ENCODE results near the gene ZIC4.

The ZIC4 gene

DNA sequence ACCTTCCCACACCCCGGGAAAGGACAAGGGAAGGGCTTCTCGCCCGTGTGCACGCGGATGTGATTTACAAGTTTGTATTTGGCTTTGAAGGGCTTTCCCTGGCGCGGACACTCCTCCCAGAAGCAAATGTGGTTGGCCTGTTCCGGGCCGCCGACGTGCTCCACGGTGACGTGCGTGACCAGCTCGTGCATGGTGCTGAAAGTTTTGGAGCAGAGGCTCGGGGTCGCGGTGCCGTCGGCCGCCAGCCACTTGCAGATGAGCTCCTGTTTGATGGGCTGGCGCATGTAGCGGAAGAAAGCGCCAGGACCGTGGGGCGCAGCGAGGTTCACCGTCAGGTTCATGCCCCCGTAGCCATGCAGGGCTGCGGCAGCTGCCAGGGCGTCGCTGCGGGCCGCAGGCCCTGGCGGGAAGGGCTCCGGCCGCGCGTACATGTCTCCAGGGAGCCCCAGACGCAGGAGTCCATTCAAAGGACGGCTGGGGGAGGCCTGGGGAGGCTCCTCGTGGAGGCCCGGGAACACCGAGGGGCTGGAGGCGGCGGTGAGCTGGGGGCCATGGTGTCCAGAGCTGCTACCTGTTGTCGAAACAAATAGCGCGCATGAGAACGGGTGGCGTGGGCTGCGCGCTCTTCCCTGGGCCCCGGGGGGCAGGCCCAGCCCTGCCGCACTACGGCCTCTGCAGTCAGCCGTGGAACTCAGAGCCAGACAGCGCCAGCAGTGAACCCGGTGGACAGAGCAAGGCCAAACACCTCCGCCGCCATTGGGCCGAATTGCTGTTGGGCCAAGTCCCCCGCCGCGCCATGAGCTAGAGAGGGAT lies 10.2 kb downstream of the ZIC4 start:
- no CpG with 5 or more reads among the region's 65 CpGs for WGBS (ENCODE audit: extremely low coverage, insufficient coverage, low lambda C conversion rate)
- H3K79me2 ChIP-seq (ENCODE audit: control insufficient read depth, insufficient read depth, low read length), result no peaks in the 10 kb centered on the region
- no peak overlapping the region for H2BK5ac ChIP-seq (ENCODE audit: low read length)
- H3K23ac ChIP-seq (ENCODE audit: low read length), result no peak overlapping the region
- H3K4me2 ChIP-seq (ENCODE audit: low read length), result no peak overlapping the region
- no peak overlapping the region for H3K4me3 ChIP-seq (ENCODE audit: low read length)
- H3K4ac ChIP-seq (ENCODE audit: low read depth, low read length), result no peak overlapping the region
- no peak overlapping the region for H3K27ac ChIP-seq (ENCODE audit: low read depth, low read length)
- DNase-seq, result peak; percentile 37
- H4K8ac ChIP-seq (ENCODE audit: low read depth, low read length), result no peak overlapping the region
- no peak overlapping the region for H2BK120ac ChIP-seq (ENCODE audit: low read depth, low read length)
- no peaks in the 10 kb centered on the region for H3K79me1 ChIP-seq (ENCODE audit: low read length)
- H3K4me1 ChIP-seq (ENCODE audit: control insufficient read depth, low read depth, low read length), result peaks cover 6% of the 10 kb centered on the region
- H3K9ac ChIP-seq (ENCODE audit: low read length), result no peak overlapping the region
- no peak overlapping the region for H3K56ac ChIP-seq (ENCODE audit: low read length)
- peaks cover 58% of the 10 kb centered on the region for H3K27me3 ChIP-seq (ENCODE audit: insufficient read depth, low read length, poor library complexity)
- H2BK15ac ChIP-seq (replicated peaks; ENCODE audit: low read depth), result no peak overlapping the region
- no peak overlapping the region for H4K5ac ChIP-seq (ENCODE audit: low read length)
- no peak overlapping the region for H3K18ac ChIP-seq (ENCODE audit: low read length)
- no peak overlapping the region for H2AK5ac ChIP-seq (ENCODE audit: low read length)
- H3K36me3 ChIP-seq (ENCODE audit: control insufficient read depth, insufficient read depth, low read length), result no peaks in the 10 kb centered on the region

DNA sequence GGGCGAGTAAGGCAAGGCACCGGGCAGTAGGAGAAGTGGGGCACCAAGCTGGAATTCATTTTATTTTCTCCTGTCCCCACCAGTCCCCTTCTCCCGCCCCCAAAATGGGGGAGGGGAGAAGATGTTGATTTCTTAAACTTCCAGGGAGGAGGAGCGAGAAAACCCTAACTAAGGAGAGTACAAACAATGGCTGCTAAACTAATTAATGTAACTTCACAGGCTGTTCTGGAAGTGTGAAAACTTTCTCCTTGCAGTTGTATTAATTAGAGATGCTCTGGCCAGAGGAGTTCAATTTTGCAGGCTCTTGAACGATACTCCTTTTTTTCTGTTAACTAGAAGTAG lies 11.5 kb downstream of the ZIC4 start:
- DNase-seq, result no peak
- Histone ChIP-seq H3K79me2 (ENCODE audit: control insufficient read depth, insufficient read depth, low read length) (no peaks in the 10 kb centered on the region), H3K4me2 (ENCODE audit: low read length) (no peak overlapping the region), H3K4ac (ENCODE audit: low read depth, low read length) (no peak overlapping the region), H3K9ac (ENCODE audit: low read length) (no peak overlapping the region), H3K27me3 (ENCODE audit: insufficient read depth, low read length, poor library complexity) (peaks cover 65% of the 10 kb centered on the region), H3K36me3 (ENCODE audit: control insufficient read depth, insufficient read depth, low read length) (no peaks in the 10 kb centered on the region), H3K56ac (ENCODE audit: low read length) (no peak overlapping the region), H3K27ac (ENCODE audit: low read depth, low read length) (no peak overlapping the region), H2AK5ac (ENCODE audit: low read length) (no peak overlapping the region), H3K18ac (ENCODE audit: low read length) (no peak overlapping the region), H4K8ac (ENCODE audit: low read depth, low read length) (no peak overlapping the region), H3K79me1 (ENCODE audit: low read length) (no peaks in the 10 kb centered on the region), H3K23ac (ENCODE audit: low read length) (no peak overlapping the region), H2BK120ac (ENCODE audit: low read depth, low read length) (no peak overlapping the region), H2BK5ac (ENCODE audit: low read length) (no peak overlapping the region), H3K4me1 (ENCODE audit: control insufficient read depth, low read depth, low read length) (peaks cover 8% of the 10 kb centered on the region), H2BK15ac (replicated peaks; ENCODE audit: low read depth) (no peak overlapping the region), H3K4me3 (ENCODE audit: low read length) (no peak overlapping the region), H4K5ac (ENCODE audit: low read length) (no peak overlapping the region)
- no CpG with 5 or more reads among the region's 5 CpGs for WGBS (ENCODE audit: extremely low coverage, insufficient coverage, low lambda C conversion rate)

DNA sequence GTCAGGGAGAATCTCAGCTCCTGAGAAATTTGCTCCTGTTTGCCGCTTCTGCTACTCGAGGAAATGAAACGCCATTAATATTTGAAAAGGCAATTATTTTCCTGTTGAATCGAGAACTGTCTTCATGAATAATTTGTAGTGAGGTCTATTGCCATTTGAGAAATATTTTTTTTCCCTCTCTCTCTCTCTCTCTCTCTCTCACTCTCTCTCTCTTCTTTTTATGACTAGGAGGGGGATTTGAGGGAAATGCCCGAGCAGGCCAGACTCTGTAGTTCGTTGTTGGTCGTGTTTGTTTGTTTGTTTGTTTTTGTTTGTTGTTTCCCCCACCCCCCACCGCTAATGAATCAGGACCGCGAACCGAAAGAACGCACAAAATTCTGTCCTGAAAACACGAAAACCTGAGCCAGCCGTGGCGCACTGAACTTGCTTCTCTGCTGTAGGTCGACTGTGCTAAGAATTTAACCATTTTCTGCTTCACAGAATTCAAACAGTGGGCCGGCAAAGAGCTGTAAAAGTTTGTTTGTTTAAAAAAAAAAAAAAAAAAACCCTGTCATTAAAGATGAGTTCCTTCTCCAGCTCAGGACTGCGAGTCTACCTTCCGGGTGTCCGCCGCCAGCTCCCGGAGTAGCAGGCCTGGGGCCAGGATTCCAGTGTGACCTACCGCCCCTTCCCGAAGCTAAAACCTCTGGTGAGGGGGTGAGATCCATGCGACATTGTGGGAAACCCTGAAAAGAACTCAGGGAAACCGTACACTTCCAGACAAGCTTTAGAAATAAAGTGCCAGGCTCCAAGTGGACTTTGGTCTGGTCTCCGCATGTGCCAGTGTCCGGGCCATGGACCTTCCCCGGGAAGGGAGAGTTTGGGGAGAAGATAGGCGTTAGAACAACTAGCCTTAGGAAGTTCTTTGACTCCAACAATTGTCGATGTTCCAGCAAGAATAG lies 12.1 kb downstream of the ZIC4 start:
- no peaks in the 10 kb centered on the region for H3K36me3 ChIP-seq (ENCODE audit: control insufficient read depth, insufficient read depth, low read length)
- no peaks in the 10 kb centered on the region for H3K79me2 ChIP-seq (ENCODE audit: control insufficient read depth, insufficient read depth, low read length)
- H3K4me2 ChIP-seq (ENCODE audit: low read length), result peak overlapping the region; percentile 63
- peak overlapping the region; percentile 10 for H3K4ac ChIP-seq (ENCODE audit: low read depth, low read length)
- H3K4me3 ChIP-seq (ENCODE audit: low read length), result no peak overlapping the region
- peak; percentile 61 for DNase-seq
- H2BK15ac ChIP-seq (replicated peaks; ENCODE audit: low read depth), result no peak overlapping the region
- no peak overlapping the region for H2BK5ac ChIP-seq (ENCODE audit: low read length)
- H3K27ac ChIP-seq (ENCODE audit: low read depth, low read length), result no peak overlapping the region
- no peak overlapping the region for H4K8ac ChIP-seq (ENCODE audit: low read depth, low read length)
- H2BK120ac ChIP-seq (ENCODE audit: low read depth, low read length), result no peak overlapping the region
- peak overlapping the region; percentile 80 for H3K56ac ChIP-seq (ENCODE audit: low read length)
- peaks cover 8% of the 10 kb centered on the region for H3K4me1 ChIP-seq (ENCODE audit: control insufficient read depth, low read depth, low read length)
- no CpG with 5 or more reads among the region's 31 CpGs for WGBS (ENCODE audit: extremely low coverage, insufficient coverage, low lambda C conversion rate)
- no peak overlapping the region for H3K23ac ChIP-seq (ENCODE audit: low read length)
- no peak overlapping the region for H4K5ac ChIP-seq (ENCODE audit: low read length)
- H3K9ac ChIP-seq (ENCODE audit: low read length), result peak overlapping the region; percentile 60
- H3K79me1 ChIP-seq (ENCODE audit: low read length), result no peaks in the 10 kb centered on the region
- peak overlapping the region; percentile 24 for H3K18ac ChIP-seq (ENCODE audit: low read length)
- no peak overlapping the region for H2AK5ac ChIP-seq (ENCODE audit: low read length)
- H3K27me3 ChIP-seq (ENCODE audit: insufficient read depth, low read length, poor library complexity), result peaks cover 70% of the 10 kb centered on the region

DNA sequence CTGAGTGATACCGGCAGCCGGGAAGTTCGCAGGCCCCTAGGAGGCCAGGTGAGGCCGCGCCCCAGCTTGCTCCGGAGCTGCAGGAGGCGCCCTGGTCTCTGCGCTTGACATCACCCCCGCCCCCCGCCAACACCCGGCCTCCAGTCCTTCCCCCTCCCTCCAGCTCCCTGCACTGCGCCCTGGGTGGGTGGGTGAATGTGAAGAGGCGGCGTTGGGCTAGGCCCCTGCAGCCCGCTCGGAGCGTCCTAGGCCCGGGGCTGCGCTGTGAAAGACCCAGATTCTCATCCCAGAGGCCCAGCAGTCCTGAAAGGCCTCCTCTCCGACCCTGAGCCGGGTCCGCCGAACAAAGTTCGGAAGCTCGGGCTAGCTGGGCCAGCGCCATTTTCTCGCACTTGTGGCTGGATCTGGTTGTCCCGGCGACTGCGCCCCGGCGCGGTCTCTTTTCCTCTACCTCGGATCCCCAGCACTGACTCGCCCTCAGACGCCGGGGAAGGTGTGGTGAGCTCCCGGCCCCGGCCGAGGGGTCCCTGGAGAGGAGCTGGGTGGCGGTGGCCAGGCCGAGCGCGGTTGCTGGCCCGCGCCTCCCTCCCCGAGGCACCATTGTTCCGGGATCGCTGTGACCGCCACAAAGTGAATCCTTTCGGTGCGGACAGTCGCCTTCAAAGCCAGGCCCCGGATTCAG lies 12.9 kb downstream of the ZIC4 start:
- DNase-seq, result peak; percentile 88
- Histone ChIP-seq H3K18ac (ENCODE audit: low read length) (peak overlapping the region; percentile 24), H3K79me1 (ENCODE audit: low read length) (no peaks in the 10 kb centered on the region), H3K4ac (ENCODE audit: low read depth, low read length) (no peak overlapping the region), H3K36me3 (ENCODE audit: control insufficient read depth, insufficient read depth, low read length) (no peaks in the 10 kb centered on the region), H2BK120ac (ENCODE audit: low read depth, low read length) (no peak overlapping the region), H4K5ac (ENCODE audit: low read length) (no peak overlapping the region), H2BK5ac (ENCODE audit: low read length) (no peak overlapping the region), H3K4me2 (ENCODE audit: low read length) (peak overlapping the region; percentile 63), H3K23ac (ENCODE audit: low read length) (peak overlapping the region; percentile 24), H2BK15ac (replicated peaks; ENCODE audit: low read depth) (no peak overlapping the region), H4K8ac (ENCODE audit: low read depth, low read length) (no peak overlapping the region), H3K27me3 (ENCODE audit: insufficient read depth, low read length, poor library complexity) (peaks cover 71% of the 10 kb centered on the region), H3K56ac (ENCODE audit: low read length) (peak overlapping the region; percentile 80), H3K79me2 (ENCODE audit: control insufficient read depth, insufficient read depth, low read length) (no peaks in the 10 kb centered on the region), H2AK5ac (ENCODE audit: low read length) (no peak overlapping the region), H3K27ac (ENCODE audit: low read depth, low read length) (no peak overlapping the region), H3K9ac (ENCODE audit: low read length) (peak overlapping the region; percentile 60), H3K4me1 (ENCODE audit: control insufficient read depth, low read depth, low read length) (peaks cover 8% of the 10 kb centered on the region), H3K4me3 (ENCODE audit: low read length) (peak overlapping the region; percentile 23)
- no CpG with 5 or more reads among the region's 54 CpGs for WGBS (ENCODE audit: extremely low coverage, insufficient coverage, low lambda C conversion rate)

DNA sequence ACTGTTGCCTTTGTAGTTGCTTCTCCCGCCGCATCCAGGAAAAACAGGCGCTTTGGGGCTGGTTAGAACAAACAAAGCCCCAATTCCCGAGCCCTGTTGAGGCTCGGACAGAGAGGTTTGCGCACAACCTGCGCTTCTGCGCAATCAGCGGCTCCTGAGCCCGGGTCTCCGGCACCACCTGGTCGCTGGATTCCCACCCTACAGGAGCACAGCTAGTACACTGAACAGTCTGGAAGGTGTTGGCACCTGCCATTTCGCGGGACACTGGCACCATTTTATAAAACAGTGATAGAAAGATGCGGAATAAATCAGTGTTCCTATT lies 13.8 kb downstream of the ZIC4 start:
- Histone ChIP-seq H3K9ac (ENCODE audit: low read length) (peak overlapping the region; percentile 49), H3K23ac (ENCODE audit: low read length) (no peak overlapping the region), H3K4me2 (ENCODE audit: low read length) (peak overlapping the region; percentile 83), H3K4me1 (ENCODE audit: control insufficient read depth, low read depth, low read length) (peaks cover 8% of the 10 kb centered on the region), H2BK5ac (ENCODE audit: low read length) (no peak overlapping the region), H4K5ac (ENCODE audit: low read length) (no peak overlapping the region), H2BK120ac (ENCODE audit: low read depth, low read length) (no peak overlapping the region), H3K79me2 (ENCODE audit: control insufficient read depth, insufficient read depth, low read length) (no peaks in the 10 kb centered on the region), H3K36me3 (ENCODE audit: control insufficient read depth, insufficient read depth, low read length) (no peaks in the 10 kb centered on the region), H3K18ac (ENCODE audit: low read length) (peak overlapping the region; percentile 20), H3K27ac (ENCODE audit: low read depth, low read length) (no peak overlapping the region), H3K4ac (ENCODE audit: low read depth, low read length) (no peak overlapping the region), H2BK15ac (replicated peaks; ENCODE audit: low read depth) (no peak overlapping the region), H4K8ac (ENCODE audit: low read depth, low read length) (no peak overlapping the region), H3K56ac (ENCODE audit: low read length) (peak overlapping the region; percentile 64), H3K4me3 (ENCODE audit: low read length) (peak overlapping the region; percentile 20), H3K27me3 (ENCODE audit: insufficient read depth, low read length, poor library complexity) (peaks cover 73% of the 10 kb centered on the region), H2AK5ac (ENCODE audit: low read length) (no peak overlapping the region), H3K79me1 (ENCODE audit: low read length) (no peaks in the 10 kb centered on the region)
- no peak for DNase-seq
- WGBS (ENCODE audit: extremely low coverage, insufficient coverage, low lambda C conversion rate), result no CpG with 5 or more reads among the region's 15 CpGs

Data from mesendoderm (in vitro differentiated cells).